ENCODE measurements around the gene NOTUM.

Gene NOTUM

DNA sequence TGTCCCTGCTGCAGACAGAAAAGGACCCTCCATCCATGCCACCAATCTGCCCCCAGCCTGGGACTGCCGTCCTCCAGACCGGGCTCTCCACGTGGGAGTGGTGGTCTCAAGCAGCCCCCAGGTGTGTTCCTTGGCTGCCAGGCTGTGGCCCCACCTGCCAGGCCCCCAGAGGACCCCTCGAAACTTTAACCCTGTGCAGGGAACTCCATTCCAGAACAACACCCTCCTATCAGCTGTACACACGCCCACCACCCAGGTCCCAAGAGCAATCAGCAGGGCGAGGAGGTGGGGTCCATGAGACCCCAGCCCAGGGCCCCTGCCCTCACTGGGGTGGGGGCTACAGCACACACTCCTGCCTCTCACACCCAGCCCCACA, 25.3 kb downstream of the NOTUM start:
- no peak for DNase-seq (ENCODE audit: low read depth)

DNA sequence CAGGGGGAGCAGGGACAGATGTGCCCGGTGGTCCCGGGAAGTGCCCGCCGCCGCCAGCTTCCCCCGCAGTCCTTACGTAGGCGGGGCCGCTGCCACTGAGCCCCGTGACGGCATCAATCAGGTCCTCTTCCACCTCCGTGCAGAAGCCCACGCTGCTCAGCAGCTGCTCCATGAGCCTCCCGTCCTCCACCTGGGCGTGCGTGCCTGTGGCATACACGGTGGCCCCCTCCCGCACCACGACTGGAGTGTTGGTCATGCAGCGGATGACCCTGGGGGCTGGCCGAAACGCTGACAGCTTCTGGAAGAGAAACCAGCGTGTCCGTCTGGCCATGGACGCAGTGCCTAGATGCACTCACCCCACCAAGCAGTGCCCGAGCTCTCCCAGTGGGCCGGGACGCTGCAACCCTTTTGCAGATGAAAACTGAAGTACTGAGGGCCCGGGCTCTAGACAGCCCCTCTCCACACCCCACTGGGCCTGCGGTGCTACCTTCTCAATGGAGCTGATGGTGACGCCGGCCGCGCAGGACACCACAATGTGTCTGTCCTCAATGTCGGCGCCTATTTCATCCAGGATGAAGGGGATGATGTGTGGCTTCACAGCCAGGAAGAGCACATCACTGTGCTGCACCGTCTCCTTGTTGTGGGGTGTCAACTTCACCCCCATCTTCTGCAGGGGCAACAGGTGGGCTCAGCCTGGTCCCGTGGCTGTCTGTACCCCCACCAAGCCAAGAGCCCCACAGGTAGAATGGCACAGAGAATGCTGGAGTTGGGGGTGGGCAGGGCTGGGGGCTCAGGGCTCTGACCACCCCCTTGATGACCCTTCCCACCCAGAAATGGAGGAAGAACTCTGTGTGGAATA, 25.9 kb downstream of the NOTUM start:
- DNase-seq (ENCODE audit: low read depth): no peak

GRCh38 chr17:81934098-81934757, 26.8 kb downstream of the NOTUM start:
- DNase-seq (ENCODE audit: low read depth): no peak

GRCh38 chr17:81933178-81933699, 27.7 kb downstream of the NOTUM start:
- DNase-seq (ENCODE audit: low read depth): no peak

- DNase-seq (ENCODE audit: low read depth): no peak
Observed at GRCh38 chr17:81932333-81932983, 28.5 kb downstream of the NOTUM start.

DNA sequence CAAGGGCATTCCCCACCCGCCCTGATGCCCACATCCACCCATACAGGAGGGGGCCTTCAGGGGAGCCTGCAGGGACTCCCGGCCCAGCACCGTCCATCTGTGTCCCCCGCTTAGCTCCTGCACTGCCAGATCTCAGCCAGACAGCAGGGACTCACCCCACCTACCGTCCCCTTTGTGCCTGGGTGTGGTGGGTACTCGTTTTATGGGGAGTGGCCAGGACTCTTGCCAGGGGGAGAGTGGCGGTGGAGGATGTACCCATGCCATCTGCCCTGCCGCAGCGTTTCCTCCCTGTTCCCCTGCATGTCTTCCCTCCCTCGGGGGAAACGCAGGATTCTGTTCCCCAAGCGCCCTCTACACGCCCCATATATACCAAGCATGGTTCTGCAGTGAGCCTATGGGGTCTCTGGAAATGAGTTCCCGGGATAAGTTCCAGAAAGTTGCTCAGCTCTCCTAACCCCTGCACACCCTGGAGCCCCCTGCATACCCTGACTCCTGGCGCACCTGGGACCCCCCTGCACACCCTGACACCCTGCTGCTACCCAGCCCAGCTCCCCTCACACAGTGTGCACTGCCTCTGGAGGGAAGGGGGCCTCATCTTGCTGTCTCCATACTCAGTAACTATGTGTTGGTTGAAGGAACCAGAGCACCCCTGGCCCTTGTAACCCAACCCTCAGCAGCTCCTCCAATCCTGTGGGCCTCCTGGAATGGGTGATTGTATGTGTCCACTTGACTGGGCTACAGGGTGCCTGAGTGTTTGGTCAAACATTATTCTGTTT, 29.2 kb downstream of the NOTUM start:
- no peak for DNase-seq (ENCODE audit: low read depth)

DNA sequence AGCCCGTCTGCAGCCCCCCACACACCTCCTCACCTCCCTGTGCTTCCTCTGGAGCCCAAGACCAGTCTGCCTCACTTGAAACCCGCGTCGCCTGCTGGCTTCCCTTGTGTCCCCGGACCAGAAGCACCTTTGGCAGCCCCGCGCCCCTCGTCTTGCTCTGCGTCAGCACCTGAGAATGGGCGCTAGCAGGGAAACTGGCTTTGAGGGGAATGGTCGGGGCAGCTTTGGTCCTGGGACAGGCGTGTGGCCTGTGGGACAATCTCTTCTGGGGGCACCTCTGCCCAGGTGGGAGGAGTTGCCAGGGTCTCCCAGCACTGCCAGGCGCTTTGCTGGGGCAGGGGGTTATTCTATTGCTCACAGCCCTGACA, 29.8 kb downstream of the NOTUM start:
- no peak for DNase-seq (ENCODE audit: low read depth)

DNA sequence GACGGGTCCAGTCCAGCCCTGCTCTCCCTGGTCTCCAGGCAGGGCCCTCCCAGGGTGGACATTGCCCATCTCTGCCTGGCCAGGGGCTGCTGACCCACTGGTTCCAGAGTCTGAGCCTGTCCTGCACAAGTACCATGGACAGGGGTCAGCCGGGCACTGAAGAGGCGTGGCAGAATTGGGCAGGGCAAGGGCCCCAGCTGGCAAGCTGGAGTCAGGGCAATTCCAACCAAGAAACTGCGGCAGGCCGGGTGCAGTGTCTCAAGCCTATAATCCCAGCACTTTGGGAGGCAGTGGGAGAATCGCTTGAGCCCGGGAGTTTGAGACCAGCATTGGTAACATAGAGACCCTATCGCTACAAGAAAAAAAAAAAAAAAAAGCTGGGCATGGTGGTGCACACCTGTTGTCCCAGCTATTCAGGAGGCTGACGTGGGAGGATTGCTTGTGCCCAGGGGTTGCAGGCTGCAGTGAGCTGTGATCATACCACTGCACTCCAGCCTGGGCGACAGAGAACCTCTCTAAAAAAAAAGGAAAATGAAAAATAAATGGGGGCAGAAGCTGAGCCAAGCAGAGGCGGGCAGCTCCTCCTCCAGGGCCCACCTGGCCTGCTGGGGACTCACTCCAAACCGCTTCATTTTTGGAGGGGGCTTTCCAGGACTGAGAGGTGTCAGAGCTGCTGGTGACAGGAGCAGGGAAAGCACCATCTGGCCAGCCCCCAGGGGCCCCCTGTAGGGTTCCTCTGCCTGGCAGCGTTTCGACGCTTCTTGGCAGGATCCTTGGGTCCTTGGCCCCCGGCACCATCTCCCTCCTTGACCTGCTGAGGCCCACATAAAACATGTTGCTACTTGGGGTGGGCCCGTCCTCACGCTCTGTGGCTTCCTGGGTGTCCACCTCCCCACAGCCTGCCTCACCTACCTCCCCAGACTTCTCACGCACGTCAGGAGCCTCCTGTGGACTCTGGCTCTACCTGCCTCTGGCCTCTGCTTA, 30.6 kb downstream of the NOTUM start:
- DNase-seq (ENCODE audit: low read depth): no peak

DNA sequence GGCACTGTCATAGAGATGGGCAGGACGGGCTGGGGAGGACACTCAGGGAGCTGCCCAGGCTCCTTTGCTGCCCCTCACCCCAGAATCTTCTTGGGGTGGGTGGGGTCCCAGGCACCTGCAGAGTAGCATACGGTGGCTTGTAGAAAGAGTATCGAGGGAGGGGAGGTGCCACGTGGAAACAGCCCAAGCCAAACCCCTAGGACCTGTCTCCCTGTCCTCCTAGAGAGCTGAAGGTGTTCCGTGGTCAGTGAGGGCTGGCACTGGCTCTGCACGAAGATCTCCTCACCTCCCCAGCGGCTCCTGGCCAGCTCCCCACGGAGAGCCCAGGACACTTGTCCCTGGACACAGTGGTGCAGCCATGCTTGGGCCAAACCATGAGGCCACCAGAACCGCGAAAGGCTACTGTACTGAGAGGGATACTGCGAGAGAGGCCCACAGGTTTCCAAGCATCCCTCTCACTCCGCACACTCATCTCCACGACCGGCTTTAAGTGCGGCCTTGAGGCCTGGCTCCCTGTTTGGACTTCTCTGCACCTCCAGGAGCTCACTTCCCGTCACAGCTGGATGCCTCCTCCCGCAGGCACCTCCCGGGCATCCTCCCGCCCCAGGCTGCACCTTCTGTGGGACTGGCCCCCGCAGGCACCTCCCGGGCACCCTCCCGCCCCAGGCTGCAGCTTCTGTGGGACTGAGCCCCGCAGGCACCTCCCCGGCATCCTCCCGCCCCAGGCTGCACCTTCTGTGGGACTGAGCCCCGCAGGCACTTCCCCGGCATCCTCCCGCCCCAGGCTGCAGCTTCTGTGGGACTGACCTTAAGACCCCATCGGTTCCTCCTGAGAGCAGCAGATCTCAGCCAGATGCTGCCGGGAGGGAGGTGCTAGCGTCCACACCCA, 31.5 kb downstream of the NOTUM start:
- DNase-seq (ENCODE audit: low read depth): no peak

DNA sequence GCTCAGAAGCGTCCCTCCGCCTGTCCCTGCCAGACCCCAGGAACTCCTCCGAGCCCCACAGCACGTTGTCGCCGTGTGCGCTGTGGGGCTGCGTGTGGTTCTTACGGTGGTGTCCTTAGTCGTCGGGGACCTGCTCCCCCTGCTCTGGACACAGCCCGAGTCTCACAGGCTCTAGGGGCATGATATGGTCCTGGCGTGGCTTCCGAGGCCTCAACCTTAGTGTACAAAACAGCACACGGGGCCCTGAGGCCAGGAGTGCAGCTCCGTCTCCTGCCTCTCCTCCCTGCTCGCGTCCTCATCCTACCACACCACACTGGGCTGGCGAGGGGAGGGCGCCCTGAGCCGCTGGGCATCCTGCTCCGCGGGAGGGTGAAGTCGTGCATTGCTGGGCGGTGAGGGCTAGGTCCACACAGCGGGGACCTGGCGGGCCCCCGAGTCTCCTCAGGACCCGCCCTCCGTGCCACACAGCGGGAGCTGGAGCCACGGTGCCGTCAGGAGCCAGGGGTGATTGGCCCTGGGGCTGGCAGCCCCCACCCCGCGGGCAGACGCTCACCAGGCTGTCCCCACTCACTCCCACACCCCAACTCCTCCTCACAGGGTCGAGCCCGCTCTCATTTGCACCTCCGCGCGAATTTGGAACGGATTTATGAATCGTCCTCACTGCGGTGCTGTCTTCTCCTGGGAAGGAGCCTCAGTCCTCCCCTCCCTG, 32.3 kb downstream of the NOTUM start:
- peak; percentile 39 for DNase-seq (ENCODE audit: low read depth)

GRCh38 chr17:81927653-81928543, 33.1 kb downstream of the NOTUM start, which contains the start of gene MAFG:
Gene MAFG, minus strand, starts transcription at chr17:81927735. Its CDS starts 4,550 bp downstream, at chr17:81923185.
- DNase-seq (ENCODE audit: low read depth): peak; percentile 94

GRCh38 chr17:81927152-81927652, 33.8 kb downstream of the NOTUM start:
- no peak for DNase-seq (ENCODE audit: low read depth)

DNA sequence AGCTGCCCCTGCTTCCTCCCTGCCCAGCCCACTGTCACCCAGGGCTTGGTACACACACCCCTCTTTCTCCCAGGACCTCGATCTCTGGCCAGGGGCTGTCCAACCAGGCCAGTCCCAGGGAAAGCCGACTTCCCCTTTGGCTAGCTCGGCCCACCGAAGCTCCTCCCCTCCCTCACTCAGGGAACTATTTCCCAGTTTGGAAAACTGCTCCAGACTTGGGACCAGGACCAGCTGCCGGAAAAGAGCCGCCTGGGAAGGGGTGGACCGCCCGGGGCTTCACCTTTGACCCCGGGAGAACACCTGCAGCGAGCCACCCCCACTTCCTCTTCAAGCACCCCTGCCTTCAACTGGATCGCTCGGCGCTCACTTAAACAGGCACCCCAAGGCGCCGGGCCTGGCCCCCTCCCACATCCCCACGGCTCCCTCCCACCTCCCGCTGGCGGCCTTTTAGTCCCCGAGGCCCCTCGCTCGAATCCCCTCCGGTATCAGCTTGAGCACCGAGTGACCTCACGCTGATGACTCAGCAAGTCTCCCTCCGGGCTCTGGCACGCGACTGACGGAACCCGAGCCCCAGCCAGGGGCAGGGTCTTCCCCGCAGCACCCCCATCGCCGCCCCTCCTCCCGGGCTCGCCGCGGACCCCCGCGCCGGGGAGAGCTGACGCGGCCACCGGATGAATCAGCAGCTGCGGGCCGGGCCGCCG, 34.4 kb downstream of the NOTUM start:
- peak; percentile 91 for DNase-seq (ENCODE audit: low read depth)

DNA sequence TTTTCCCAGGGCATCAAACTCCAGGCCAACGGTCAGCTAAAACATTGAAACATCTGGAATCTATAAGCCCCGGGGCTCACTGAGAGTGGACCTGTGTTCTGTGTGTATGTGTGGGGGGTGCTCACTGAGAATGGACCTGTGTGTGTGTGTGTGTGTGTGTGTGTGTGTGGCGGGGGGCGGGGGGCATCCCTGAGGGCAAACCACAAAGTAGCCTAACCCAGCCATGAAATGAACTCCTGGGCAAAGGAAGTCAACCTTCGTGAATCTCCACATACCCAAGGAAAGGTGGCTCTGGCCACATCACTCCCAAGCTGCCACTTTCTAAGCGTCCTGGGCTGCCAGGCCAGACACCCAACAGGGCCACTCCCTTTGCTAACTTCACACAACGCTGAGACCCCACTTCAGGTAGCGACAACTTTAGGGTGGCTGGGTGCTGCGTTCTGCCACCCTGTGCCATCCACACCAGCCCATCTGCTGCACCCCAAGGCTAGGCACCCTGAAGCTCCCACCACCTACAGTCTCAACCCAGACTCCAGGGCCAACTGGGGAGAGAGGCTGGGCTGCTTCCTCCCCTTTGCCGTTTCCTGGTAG, 35.0 kb downstream of the NOTUM start:
- DNase-seq (ENCODE audit: low read depth): no peak

- no peak for DNase-seq (ENCODE audit: low read depth)
Observed at GRCh38 chr17:81924557-81925532, 36.1 kb downstream of the NOTUM start.
